Renal cortical epithelial cell (primary cell): ENCODE measurements around the gene CPSF4. TPM values are rescaled to one million over a fixed set of nuclear protein-coding genes. Genes with fewer than 3 reads are reported as not detected.
"Not testable (repeated sequence)": the region's sequence is repeated elsewhere in the genome, so short reads cannot be mapped to it uniquely, and the experiment has no call there.

Experiments
- DNase-seq: peaks from one replicate; pipeline ENCODE4 v3.0.0-alpha.2; 2011; ENCODE audit warnings: low read depth
- total RNA-seq: library from RNA; depleted of rRNA; stranded (reverse); fragments of >200 nt; gene quantifications from 2 replicates; pipeline ENCODE4 v1.2.3, GENCODE V29; 2014

The CPSF4 gene
- total RNA-seq, 1 donor from 2014 or later: 21.6 TPM

DNA sequence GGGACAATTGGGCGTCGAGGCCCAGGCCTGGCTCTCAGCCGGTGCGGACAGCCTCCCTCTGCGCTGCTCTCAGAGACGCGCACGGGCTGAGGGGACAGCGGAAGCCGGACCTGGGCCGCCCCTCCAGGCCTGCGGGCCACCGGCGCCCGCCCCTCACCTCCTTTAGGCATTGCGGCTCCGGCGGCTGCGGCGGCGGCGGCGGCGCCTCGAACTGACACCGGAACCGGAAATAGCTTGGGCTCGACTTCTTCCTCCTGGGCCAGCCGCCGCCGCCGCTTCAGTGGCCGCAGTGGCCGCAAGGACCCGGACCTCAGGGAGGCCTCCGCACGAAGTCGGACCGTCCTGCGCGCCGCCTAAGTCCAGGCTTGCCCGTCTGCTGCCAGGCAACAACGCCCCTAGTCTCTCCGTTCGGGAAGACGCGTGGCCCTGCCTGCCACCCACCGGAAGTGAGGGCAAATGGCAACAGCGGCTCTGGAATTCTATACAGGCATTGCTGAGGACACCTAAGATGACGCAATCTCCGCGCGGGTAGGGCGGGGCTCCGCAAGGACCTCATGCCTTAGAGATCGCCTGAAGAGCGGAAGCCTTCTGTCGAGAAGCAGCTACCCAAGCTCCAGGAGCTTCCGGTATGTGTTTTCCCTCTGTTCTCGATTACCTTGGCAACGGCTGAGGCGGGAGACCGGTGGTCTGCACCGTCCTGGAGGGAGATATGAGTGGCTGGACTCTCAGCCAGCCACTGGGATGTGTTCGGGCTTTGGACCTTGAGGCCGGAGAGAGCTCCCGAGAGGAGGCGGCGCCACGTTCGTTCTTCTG, 30.2 kb upstream of the CPSF4 start, which contains the start of the genes BUD31 and PDAP1:
TSS of gene BUD31 (plus strand) at position 591 of the 813 bp plus-strand sequence. CDS start 2,124 bp downstream, outside the sequence.
TSS of gene PDAP1 (minus strand) at position 219 of the 813 bp plus-strand sequence. CDS start at position 170, 49 bp downstream.
- DNase-seq: peak; percentile 92

DNA sequence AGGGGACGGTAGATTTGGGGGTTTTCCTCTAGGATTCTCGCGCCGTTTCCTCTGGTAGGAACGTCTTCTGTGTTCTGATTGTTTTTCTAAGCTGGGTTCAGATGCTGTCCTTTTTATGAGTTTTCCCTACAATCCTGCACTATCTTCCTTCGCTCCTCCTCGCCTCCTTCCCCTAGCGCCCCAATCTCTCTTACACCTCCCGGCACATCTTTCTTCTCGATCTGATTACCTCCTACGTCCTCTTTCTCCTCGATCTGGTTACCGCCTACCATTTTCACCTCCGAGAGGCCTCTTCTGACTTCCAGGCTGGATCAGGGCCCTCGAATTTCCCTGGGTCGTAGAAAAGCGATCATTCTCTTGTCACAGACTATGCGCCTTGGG, 29.6 kb upstream of the CPSF4 start:
- DNase-seq: no peak

GRCh38 chr7:99409806-99410205, 28.9 kb upstream of the CPSF4 start:
- peak; percentile 17 for DNase-seq

DNA sequence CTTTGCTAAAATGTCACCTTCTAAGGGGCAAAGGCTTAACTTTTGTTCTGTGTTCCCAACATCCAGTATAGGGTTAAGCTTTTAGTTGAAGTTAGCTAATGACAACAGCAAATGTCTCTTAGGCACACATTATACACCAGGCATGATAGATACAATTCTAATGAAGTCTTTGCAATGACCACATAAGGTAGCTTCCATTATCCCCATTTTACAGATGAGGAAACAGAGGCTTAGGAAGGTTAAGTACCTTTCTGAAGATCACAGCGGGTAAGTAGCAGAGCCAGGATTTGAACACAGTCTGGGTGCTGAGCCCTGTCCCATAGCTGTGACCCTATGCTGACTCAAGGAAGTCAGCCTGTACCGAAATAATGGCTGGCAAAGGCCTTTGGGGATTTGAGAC, 28.1 kb upstream of the CPSF4 start:
- no peak for DNase-seq

GRCh38 chr7:99415513-99416127, 23.1 kb upstream of the CPSF4 start:
- DNase-seq: peak; percentile 59

DNA sequence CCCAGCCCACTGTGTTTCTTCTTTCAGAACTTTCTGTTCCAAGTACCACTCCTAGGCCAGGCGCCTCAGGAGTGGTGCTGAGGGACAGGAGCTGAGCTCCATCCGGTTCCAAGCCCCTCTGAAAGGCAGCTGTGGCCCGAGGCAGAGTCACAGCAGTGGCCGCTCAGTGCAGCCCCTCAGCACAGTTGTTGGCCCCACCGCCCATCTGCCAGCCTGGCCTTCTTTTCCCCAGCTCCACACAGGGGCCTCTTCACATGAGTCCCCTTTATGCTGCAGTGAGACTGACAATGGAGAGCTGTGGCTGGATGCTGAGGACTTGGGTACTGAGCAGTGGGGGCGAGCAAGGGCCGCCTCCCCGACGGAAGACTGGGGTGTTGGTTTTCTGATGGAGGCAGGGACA, 20.5 kb upstream of the CPSF4 start:
- DNase-seq: no peak

DNA sequence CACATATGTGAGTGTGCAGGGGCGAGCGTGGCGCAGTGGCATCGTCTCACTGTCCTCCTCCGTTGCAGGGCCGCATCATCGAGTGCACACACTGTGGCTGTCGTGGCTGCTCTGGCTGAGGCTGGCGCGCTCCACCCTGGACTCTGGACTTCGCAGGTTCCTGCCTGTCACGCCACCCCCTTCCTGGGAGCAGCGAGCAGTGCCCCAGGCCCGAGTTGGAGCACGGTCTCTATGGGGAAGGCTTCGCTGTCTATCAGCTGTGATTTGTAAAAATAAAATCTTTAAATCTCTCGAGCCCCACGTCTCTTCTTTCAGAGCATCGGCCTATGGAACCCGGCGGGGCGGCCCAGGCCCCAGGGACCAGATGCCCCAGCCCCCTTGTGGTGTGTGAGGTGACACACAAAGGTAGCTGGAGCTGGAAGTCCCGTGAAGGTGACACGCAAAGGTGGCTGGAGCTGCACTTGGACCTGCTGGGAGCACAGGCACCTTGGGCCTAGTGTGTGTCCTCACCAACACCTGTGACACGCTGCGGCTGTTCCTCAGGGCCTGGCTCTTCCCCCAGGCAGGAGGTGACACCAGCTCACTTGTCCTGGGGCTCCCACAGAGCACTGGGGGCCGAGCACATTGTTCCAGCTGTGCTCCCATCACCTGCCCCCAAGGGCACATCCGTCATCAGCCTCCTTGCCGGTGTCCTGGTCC, 19.3 kb upstream of the CPSF4 start:
- no peak for DNase-seq

GRCh38 chr7:99420213-99420612, 18.5 kb upstream of the CPSF4 start:
- DNase-seq: no peak

DNA sequence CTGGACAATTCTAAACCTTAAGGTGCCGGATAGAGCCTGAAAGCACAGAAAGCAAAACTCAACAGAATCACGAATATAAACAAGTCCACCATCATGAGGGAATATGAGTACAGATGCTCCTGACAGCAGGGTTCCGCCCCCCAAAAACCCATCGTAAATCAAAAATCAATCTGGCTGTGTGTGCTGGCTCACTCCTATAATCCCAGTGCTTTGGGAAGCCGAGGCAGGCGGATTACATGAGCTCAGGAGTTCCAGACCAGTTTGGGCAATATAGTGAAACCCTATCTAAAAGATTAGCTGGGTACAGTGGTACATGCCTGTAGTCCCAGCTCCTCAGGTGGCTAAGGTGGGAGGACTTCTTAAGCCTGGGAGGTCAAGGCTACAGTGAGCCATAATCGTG, 17.8 kb upstream of the CPSF4 start:
- no peak for DNase-seq

- no peak for DNase-seq
These were observed 16.6 kb upstream of the CPSF4 start for GRCh38 chr7:99422186-99422585.

DNA sequence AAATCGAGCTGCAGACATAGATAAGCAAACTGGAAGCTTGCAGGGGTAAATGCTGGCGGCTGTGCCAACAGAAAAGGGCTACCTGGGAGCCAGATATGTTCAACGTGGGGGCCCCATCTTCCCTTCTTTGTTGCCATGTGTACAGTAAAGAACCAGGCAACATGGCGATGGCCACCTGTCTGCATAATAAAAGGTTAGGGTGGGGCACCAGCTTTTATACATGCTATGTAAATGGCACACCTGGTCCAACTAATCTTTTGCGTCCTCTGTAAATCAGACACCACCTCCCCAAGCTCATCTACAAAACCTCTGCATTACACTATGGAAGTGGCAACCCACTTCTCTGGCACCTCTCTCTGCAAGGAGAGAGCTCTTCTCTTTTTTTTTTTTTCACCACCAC, 16.1 kb upstream of the CPSF4 start:
- DNase-seq: no peak

- DNase-seq: no peak
These were observed 13.6 kb upstream of the CPSF4 start for GRCh38 chr7:99424932-99425730.

DNA sequence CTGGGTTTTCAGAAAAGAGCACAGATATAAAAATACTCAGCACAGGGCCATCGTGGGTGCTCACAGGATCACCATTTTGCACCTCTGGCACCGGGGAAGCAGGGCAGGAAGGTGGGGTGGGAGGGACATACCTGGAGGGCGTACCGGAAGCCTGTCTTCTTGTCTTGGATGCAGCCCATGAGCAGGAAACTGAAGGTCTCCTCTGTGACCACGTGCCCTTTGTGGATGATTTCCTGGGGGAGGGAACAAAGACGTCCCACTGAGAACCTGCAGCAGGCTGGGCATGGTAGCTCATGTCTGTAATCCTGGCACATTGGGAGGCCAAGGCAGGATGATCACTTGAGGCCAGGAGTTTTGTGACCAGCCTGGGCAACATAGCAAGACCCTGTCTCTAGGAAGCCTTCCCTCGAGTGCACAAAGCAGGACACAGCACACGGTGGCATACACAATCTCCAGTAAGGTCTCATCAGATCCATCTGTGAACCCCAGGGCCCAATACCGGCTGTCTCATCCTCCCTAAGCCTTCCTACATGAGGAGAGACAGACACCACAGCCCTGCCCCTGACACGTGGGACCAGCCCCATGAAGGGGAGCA, 9.7 kb upstream of the CPSF4 start:
- no peak for DNase-seq

- no peak for DNase-seq
These were observed 9.0 kb upstream of the CPSF4 start for GRCh38 chr7:99429756-99430155.

DNA sequence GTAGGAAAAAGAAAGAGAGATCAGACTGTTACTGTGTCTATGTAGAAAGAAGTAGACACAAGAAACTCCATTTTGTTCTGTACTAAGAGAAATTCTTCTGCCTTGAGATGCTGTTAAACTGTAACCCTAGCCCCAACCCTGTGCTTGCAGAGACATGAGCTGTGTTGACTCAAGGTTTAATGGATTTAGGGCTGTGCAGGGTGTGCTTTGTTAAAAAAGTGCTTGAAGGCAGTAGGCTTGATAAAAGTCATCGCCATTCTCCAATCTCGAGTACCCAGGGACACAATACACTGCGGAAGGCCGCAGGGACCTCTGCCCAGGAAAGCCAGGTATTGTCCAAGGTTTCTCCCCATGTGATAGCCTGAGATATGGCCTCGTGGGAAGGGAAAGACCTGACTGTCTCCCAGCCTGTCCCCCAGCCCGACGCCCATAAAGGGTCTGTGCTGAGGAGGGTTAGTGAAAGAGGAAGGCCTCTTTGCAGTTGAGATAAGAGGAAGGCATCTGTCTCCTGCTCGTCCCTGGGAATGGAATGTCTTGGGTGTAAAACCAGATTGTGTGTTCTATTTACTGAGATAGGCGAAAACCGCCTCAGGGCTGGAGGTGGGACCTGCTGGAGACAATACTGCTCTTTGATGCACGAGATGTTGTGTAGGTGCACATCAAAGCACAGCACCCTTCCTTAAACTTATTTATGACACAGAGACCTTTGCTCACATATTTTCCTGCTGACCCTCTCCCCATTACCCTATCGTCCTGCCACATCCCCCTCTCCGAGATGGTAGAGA, 6.8 kb upstream of the CPSF4 start:
- DNase-seq: not testable (repeated sequence)

GRCh38 chr7:99433158-99433557, 5.6 kb upstream of the CPSF4 start:
- DNase-seq: no peak

GRCh38 chr7:99437946-99438572, 684 bp upstream of the CPSF4 start:
- no peak for DNase-seq

GRCh38 chr7:99440195-99440594, 1.5 kb downstream of the CPSF4 start:
- no peak for DNase-seq

DNA sequence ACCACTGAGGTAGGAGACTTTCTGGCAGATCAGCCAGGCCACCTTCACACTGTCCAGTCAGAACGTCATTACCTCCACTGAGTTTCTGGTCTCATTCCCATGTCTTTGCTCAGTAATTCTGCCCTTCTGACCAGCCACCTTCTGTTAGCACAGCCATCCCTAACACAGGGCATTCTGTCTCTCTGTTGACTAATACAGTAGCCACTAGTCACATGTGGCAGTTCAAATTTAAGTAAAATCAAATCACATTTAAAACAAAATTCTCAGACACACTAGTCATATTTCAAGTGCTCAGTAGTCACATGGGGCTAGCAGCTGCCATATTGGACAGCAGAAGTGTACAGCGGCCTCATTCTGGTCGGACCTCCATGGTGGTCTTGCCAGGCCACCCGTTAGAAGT, 7.4 kb downstream of the CPSF4 start:
- no peak for DNase-seq

DNA sequence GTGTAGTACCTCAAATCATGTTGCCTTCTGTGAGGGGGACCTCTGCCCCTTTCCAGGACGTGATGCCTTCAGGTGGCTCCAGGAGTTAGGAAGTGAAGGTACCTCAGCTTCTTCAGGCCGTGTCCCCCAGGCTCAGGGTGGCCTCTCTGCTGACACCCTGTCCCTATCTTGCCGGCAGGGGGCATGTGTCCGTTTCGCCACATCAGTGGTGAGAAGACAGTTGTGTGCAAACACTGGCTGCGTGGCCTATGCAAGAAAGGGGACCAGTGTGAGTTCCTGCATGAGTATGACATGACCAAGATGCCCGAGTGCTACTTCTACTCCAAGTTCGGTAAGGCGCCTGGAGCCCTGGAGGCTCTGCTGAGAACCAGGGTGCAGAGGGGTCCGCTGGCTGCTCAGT, 9.2 kb downstream of the CPSF4 start:
- DNase-seq: no peak
